Panc1 (cell line): ENCODE data around the gene ZNF780A. TPM values are rescaled to one million over a fixed set of nuclear protein-coding genes. Genes with fewer than 3 reads are reported as not detected.
"Not testable (repeated sequence)": the region's sequence is repeated elsewhere in the genome, so short reads cannot be mapped to it uniquely, and the experiment has no call there.

ENCODE experiments used
- ATAC-seq: fragments of 200-7000 bp; cut with Tn5 transposase; 2 replicates; pipeline ENCODE4 v1.9.1; 2020; ENCODE audit warnings: mild to moderate bottlenecking, moderate library complexity
- BruUV-seq: library from RNA; stranded (reverse); fragments of 400-500 nt; replicated peaks from 2 replicates; lab custom pipeline; 2021; lab: Mats Ljungman, UMichigan
- CTCF ChIA-PET: fragments of 300-600 bp; sonication (Branson Sonifier 250); formaldehyde crosslinking; loops from one replicate; lab custom pipeline; 2022; ENCODE audit warnings: antibody characterized with exemption; lab: Charles Lee
- POLR2A ChIA-PET: fragments of 300-600 bp; sonication (Branson Sonifier 250); formaldehyde crosslinking; loops from one replicate; lab custom pipeline; 2022; ENCODE audit warnings: antibody characterized with exemption; lab: Charles Lee
- DNase-seq: peaks from one replicate; pipeline ENCODE4 v3.0.0-alpha.2; 2010; ENCODE audit warnings: low read depth, low spot score
- H3K27ac ChIP-seq: 2 replicates; pipeline ENCODE4 v1.5.1; 2011; ENCODE audit warnings: mild to moderate bottlenecking, low read length, inconsistent platforms
- H3K27me3 ChIP-seq: fragments of 200-500 bp; sonication (Bioruptor generic); 2 replicates; pipeline ENCODE4 v1.6.0; 2014; ENCODE audit warnings: low read length, inconsistent platforms; ENCODE audit not compliant: control insufficient read depth, insufficient read depth
- H3K36me3 ChIP-seq: fragments of 200-500 bp; sonication (Bioruptor generic); 2 replicates; pipeline ENCODE4 v1.5.1; 2014; ENCODE audit warnings: inconsistent platforms, mild to moderate bottlenecking, low read length, moderate library complexity; ENCODE audit not compliant: control insufficient read depth, insufficient read depth
- H3K4me1 ChIP-seq: 2 replicates; pipeline ENCODE4 v1.5.1; 2011; ENCODE audit warnings: inconsistent platforms, mild to moderate bottlenecking, low read length, moderate library complexity; ENCODE audit not compliant: control insufficient read depth, insufficient read depth
- H3K4me3 ChIP-seq, 2 experiments: 2 replicates each; pipeline ENCODE4 v1.5.1; 2011 to 2012; ENCODE audit warnings: low read depth in 2 of 2, low read length in 2 of 2, mild to moderate bottlenecking in 2 of 2, inconsistent platforms in 1 of 2, moderate library complexity in 1 of 2
- H3K9me3 ChIP-seq: fragments of 200-500 bp; sonication (Bioruptor generic); 2 replicates; pipeline ENCODE4 v1.5.1; 2014; ENCODE audit warnings: low read depth, mild to moderate bottlenecking, inconsistent platforms, low read length, moderate library complexity; ENCODE audit not compliant: control insufficient read depth, insufficient read depth
- CTCF ChIP-seq: fragments of 450-650 bp; IDR thresholded peaks from 2 replicates; pipeline ENCODE4 v1.5.1; 2017; ENCODE audit warnings: mild to moderate bottlenecking
- POLR2AphosphoS5 ChIP-seq: IDR thresholded peaks from 2 replicates; pipeline ENCODE4 v1.6.1; 2012; ENCODE audit warnings: mild to moderate bottlenecking, low read depth, low read length, moderate library complexity
- REST ChIP-seq, 2 experiments: IDR thresholded peaks; 2 replicates each; pipeline ENCODE4 v1.6.1; 2011 to 2012; ENCODE audit warnings: low read depth in 2 of 2, control low read depth in 1 of 2, low read length in 1 of 2, mild to moderate bottlenecking in 1 of 2, moderate library complexity in 1 of 2; ENCODE audit not compliant: insufficient read depth in 1 of 2
- SIN3A ChIP-seq: IDR thresholded peaks from 2 replicates; pipeline ENCODE4 v1.6.1; 2012; ENCODE audit warnings: low read depth, mild to moderate bottlenecking, low read length, moderate library complexity, borderline replicate concordance; ENCODE audit not compliant: insufficient read depth
- TCF7L2 ChIP-seq: IDR thresholded peaks from 2 replicates; pipeline ENCODE4 v1.6.1; 2011; ENCODE audit warnings: mild to moderate bottlenecking, low read depth, low read length, inconsistent platforms
- in situ Hi-C: cut with HindIII; loops from 2 replicates; pipeline ENCODE4 v1.10.0; 2016; ENCODE audit warnings: low sequenced_read_pairs, low pct_unique_long_range_greater_than_20kb
- intact Hi-C: fragments of 100-400 bp; cut with micrococcal nuclease; formaldehyde crosslinking; loops from one replicate; pipeline ENCODE4 v1.10.0; 2022; ENCODE audit not compliant: unreplicated experiment
- total RNA-seq: library from RNA; stranded (reverse); gene quantifications from one replicate; pipeline ENCODE4 v1.2.1, GENCODE V29; 2021; ENCODE audit not compliant: unreplicated experiment

Gene ZNF780A
- total RNA-seq, 1 experiment from 2014 or later = 251 TPM

GRCh38 chr19:40054632-40055031, 36.1 kb downstream of the ZNF780A start:
- peaks cover 79% of the 10 kb centered on the region for H3K9me3 ChIP-seq
- DNase-seq (no peak), ATAC-seq (no peak)
- in situ Hi-C loops (loop anchor here (5.0 to 10.0 kb wide), 5 partner anchors 38 to 990 kb away; partner anchors contain the start of genes FBL and ZNF780A), intact Hi-C loops (no loop called here)
- peak overlapping the region; percentile 36 to 50 for H3K4me3 ChIP-seq
- H3K36me3 ChIP-seq = no peaks in the 10 kb centered on the region
- TF ChIP-seq SIN3A (no peak), REST (IDR thresholded peaks at IDR 0.05; ENCODE audit: insufficient read depth in 1 of 2, low read depth in 2 of 2, low read length in 1 of 2) (no peak), TCF7L2 (no peak), CTCF (no peak), POLR2AphosphoS5 (no peak)
- CTCF ChIA-PET = interaction anchor here (0.6 to 2.0 kb wide), 8 partner anchors 36 to 993 kb away, joined by 3 to 10 read pairs (median 5); partner anchors contain the start of gene PSMC4
- no TSS peak for BruUV-seq
- H3K27ac ChIP-seq = peak overlapping the region; percentile 78
- POLR2A ChIA-PET = interaction anchor here (0.6 to 1.5 kb wide), 8 partner anchors 23 to 221 kb away, joined by 3 to 10 read pairs (median 4); partner anchors contain the start of gene PSMC4
- peaks cover 16% of the 10 kb centered on the region for H3K4me1 ChIP-seq
- H3K27me3 ChIP-seq = no peaks in the 10 kb centered on the region

GRCh38 chr19:40053491-40053890, 37.3 kb downstream of the ZNF780A start:
- intact Hi-C loops = no loop called here
- TF ChIP-seq TCF7L2 (no peak), CTCF (no peak), SIN3A (no peak), POLR2AphosphoS5 (no peak), REST (IDR thresholded peaks at IDR 0.05; ENCODE audit: insufficient read depth in 1 of 2, low read depth in 2 of 2, low read length in 1 of 2) (no peak)
- ATAC-seq = no peak
- POLR2A ChIA-PET = interaction anchor here (0.6 to 1.5 kb wide), 3 partner anchors 9 to 83 kb away, joined by 3 to 9 read pairs (median 3); partner anchors contain the start of gene PSMC4
- DNase-seq = no peak
- H3K36me3 ChIP-seq = no peaks in the 10 kb centered on the region
- H3K9me3 ChIP-seq = peaks cover 79% of the 10 kb centered on the region
- CTCF ChIA-PET = interaction anchor here (1.1 to 1.4 kb wide), 2 partner anchors 43 to 156 kb away, joined by 3 to 5 read pairs; no protein-coding TSS in a partner anchor
- no TSS peak for BruUV-seq
- in situ Hi-C loops = loop anchor here (10.0 kb wide), 3 partner anchors 129 to 989 kb away; partner anchors contain the start of gene FBL
- peaks cover 16% of the 10 kb centered on the region for H3K4me1 ChIP-seq
- no peak overlapping the region for H3K27ac ChIP-seq
- H3K4me3 ChIP-seq = no peak overlapping the region
- no peaks in the 10 kb centered on the region for H3K27me3 ChIP-seq

DNA sequence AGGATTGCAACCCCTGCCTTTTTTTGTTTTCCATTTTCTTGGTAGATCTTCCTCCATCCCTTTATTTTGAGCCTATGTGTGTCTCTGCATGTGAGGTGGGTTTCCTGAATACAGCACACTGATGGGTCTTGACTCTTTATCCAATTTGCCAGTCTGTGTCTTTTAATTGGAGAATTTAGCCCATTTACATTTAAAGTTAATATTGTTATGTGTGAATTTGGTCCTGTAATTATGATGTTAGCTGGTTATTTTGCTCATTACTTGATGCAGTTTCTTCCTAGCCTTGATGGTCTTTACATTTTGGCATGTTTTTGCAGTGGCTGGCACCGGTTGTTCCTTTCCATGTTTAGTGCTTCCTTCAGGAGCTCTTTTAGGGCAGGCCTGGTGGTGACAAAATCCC, 49.0 kb downstream of the ZNF780A start:
- peaks cover 46% of the 10 kb centered on the region for H3K9me3 ChIP-seq

More for the DNA sequence above, 49.0 kb downstream of the ZNF780A start:
- CTCF ChIA-PET, H3K4me3 ChIP-seq, H3K27ac ChIP-seq, H3K27me3 ChIP-seq, intact Hi-C loops, BruUV-seq, POLR2A ChIA-PET, in situ Hi-C loops, DNase-seq, H3K4me1 ChIP-seq, ATAC-seq: not testable (repeated sequence)
- peaks cover 17% of the 10 kb centered on the region for H3K36me3 ChIP-seq
